ENCODE results near the gene TXNDC17.

DNA sequence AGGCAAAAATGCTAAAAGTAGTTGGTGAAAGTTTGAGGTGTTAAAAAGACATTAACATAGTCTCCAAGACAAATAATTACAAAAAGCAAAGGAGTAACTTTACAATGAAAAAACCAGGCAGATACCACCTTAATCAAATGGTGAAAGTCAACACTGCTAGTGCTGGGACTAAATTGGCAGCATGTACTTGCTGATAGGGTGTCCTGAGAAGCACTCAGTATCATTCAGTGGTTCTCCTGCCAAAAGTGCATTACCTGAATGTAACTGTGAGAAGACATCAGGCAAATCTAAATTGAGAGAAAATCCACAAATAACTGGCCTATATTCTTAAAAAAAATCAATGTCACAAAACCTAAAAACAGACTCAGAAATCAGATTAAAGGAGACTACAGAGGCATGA, 8.3 kb upstream of the TXNDC17 start:
- no peak for TF ChIP-seq POLR2A (IDR thresholded peaks at IDR 0.05)
- TF ChIP-seq, protein P1, sequence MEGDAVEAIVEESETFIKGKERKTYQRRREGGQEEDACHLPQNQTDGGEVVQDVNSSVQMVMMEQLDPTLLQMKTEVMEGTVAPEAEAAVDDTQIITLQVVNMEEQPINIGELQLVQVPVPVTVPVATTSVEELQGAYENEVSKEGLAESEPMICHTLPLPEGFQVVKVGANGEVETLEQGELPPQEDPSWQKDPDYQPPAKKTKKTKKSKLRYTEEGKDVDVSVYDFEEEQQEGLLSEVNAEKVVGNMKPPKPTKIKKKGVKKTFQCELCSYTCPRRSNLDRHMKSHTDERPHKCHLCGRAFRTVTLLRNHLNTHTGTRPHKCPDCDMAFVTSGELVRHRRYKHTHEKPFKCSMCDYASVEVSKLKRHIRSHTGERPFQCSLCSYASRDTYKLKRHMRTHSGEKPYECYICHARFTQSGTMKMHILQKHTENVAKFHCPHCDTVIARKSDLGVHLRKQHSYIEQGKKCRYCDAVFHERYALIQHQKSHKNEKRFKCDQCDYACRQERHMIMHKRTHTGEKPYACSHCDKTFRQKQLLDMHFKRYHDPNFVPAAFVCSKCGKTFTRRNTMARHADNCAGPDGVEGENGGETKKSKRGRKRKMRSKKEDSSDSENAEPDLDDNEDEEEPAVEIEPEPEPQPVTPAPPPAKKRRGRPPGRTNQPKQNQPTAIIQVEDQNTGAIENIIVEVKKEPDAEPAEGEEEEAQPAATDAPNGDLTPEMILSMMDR (IDR thresholded peaks at IDR 0.05 in 4 of 5, conservative IDR thresholded peaks at IDR 0.05 in 1 of 5), result no peak
